Trophoblast cell (in vitro differentiated cells and primary cell): Measurements from ENCODE around the gene TNFAIP2.
A peak's percentile ranks its signal among the peaks of the same experiment; 100 is the strongest.

Source experiments
- DNase-seq, 2 donors: peaks; one replicate each; pipeline ENCODE4 v3.0.0-alpha.2; 2016
- H2AFZ ChIP-seq: 2 replicates; pipeline ENCODE4 v1.6.1; 2013; ENCODE audit warnings: low read length, moderate library complexity, mild to moderate bottlenecking; ENCODE audit not compliant: insufficient read depth, poor library complexity
- H2AK5ac ChIP-seq: 2 replicates; pipeline ENCODE4 v1.6.1; 2013; ENCODE audit warnings: mild to moderate bottlenecking, low read length
- H2BK120ac ChIP-seq: 2 replicates; pipeline ENCODE4 v1.6.1; 2013; ENCODE audit warnings: low read length, mild to moderate bottlenecking, moderate library complexity; ENCODE audit not compliant: insufficient read depth, poor library complexity
- H2BK12ac ChIP-seq: 2 replicates; pipeline ENCODE4 v1.6.1; 2013; ENCODE audit warnings: mild to moderate bottlenecking, low read length, moderate library complexity
- H2BK5ac ChIP-seq: 2 replicates; pipeline ENCODE4 v1.6.1; 2013; ENCODE audit warnings: low read length, low read depth, moderate library complexity, mild to moderate bottlenecking; ENCODE audit not compliant: poor library complexity
- H3K14ac ChIP-seq: 2 replicates; pipeline ENCODE4 v1.6.1; 2013; ENCODE audit warnings: mild to moderate bottlenecking, low read length
- H3K18ac ChIP-seq: 2 replicates; pipeline ENCODE4 v1.6.1; 2013; ENCODE audit warnings: mild to moderate bottlenecking, low read length
- H3K23ac ChIP-seq: 2 replicates; pipeline ENCODE4 v1.6.1; 2013; ENCODE audit warnings: low read length
- H3K27ac ChIP-seq: 2 replicates; pipeline ENCODE4 v1.5.1; 2013; ENCODE audit warnings: low read depth, mild to moderate bottlenecking, inconsistent platforms, low read length, moderate library complexity
- H3K27me3 ChIP-seq: 2 replicates; pipeline ENCODE4 v1.6.1; 2013; ENCODE audit warnings: inconsistent platforms, mild to moderate bottlenecking, low read length, moderate library complexity; ENCODE audit not compliant: insufficient read depth
- H3K36me3 ChIP-seq, 2 experiments: 1 replicate in 1 of 2; 2 replicates in 1 of 2; pipeline ENCODE4 v1.6.1; 2013; ENCODE audit warnings: low read length in 2 of 2, mild to moderate bottlenecking in 2 of 2, moderate library complexity in 1 of 2; ENCODE audit not compliant: insufficient read depth in 2 of 2, control insufficient read depth in 1 of 2
- H3K4ac ChIP-seq: 2 replicates; pipeline ENCODE4 v1.6.1; 2013; ENCODE audit warnings: low read depth, mild to moderate bottlenecking, low read length, moderate library complexity
- H3K4me1 ChIP-seq, 2 experiments: 1 replicate in 1 of 2; 2 replicates in 1 of 2; pipeline ENCODE4 v1.6.1; 2013; ENCODE audit warnings: low read length in 2 of 2, mild to moderate bottlenecking in 2 of 2, moderate library complexity in 1 of 2; ENCODE audit not compliant: insufficient read depth in 2 of 2, control insufficient read depth in 1 of 2
- H3K4me2 ChIP-seq: 2 replicates; pipeline ENCODE4 v1.6.1; 2013; ENCODE audit warnings: inconsistent platforms, mild to moderate bottlenecking, low read length, moderate library complexity
- H3K4me3 ChIP-seq: 2 replicates; pipeline ENCODE4 v1.5.1; 2013; ENCODE audit warnings: mild to moderate bottlenecking, low read depth, low read length, inconsistent platforms
- H3K79me1 ChIP-seq: one replicate; pipeline ENCODE4 v1.6.1; 2013; ENCODE audit warnings: low read length
- H3K79me2 ChIP-seq: 2 replicates; pipeline ENCODE4 v1.6.1; 2013; ENCODE audit warnings: low read length, mild to moderate bottlenecking; ENCODE audit not compliant: control insufficient read depth, insufficient read depth, poor library complexity
- H3K9ac ChIP-seq: 2 replicates; pipeline ENCODE4 v1.6.1; 2013; ENCODE audit warnings: mild to moderate bottlenecking, low read length
- H3K9me3 ChIP-seq: 2 replicates; pipeline ENCODE4 v1.6.1; 2013; ENCODE audit warnings: low read depth, mild to moderate bottlenecking, control low read depth, inconsistent platforms, low read length; ENCODE audit not compliant: insufficient read depth
- H4K12ac ChIP-seq: 2 replicates; pipeline ENCODE4 v1.6.1; 2013; ENCODE audit warnings: low read depth, mild to moderate bottlenecking, low read length, moderate library complexity
- H4K8ac ChIP-seq: 2 replicates; pipeline ENCODE4 v1.6.1; 2013; ENCODE audit warnings: low read depth, mild to moderate bottlenecking, low read length, moderate library complexity
- H4K91ac ChIP-seq: one replicate; pipeline ENCODE4 v1.6.1; 2013; ENCODE audit warnings: low read depth, mild to moderate bottlenecking, low read length, moderate library complexity
- WGBS: extraction: QIAGEN DNeasy Blood & Tissue Kit; methylation state at CpG from one replicate; pipeline ENCODE4 v1.1.7; 2013; ENCODE audit warnings: missing lambda C conversion rate; ENCODE audit not compliant: insufficient read length, insufficient coverage; ENCODE audit errors: extremely low coverage; 5-methylcytosine and 5-hydroxymethylcytosine counted together

The TNFAIP2 gene

DNA sequence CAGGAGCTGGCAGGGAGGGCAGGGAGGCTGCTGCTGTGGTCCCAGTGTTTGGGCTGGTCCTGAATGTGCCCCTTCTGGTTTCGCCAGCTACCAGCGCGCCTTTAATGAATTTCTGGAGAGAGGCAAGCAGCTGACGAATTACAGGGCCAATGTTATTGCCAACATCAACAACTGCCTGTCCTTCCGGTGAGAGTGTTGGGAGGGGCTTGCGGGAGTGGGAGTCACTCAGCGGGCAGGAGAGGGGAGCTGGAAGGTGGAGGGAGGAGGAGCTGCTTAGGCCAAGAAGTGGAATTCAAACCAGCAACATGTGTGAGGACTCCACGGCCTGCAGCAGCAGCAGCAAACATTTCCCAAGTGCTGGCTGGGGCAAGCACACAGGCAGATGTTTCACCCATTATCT, 7.7 kb downstream of the TNFAIP2 start:
- Histone ChIP-seq H3K14ac (no peak overlapping the region), H4K12ac (no peak overlapping the region), H2AK5ac (peak overlapping the region; percentile 16), H3K36me3 (peaks cover 8 to 9% of the 10 kb centered on the region in 2 experiments), H2AFZ (no peak overlapping the region), H4K8ac (no peak overlapping the region), H4K91ac (no peak overlapping the region), H3K4me3 (no peak overlapping the region), H2BK5ac (no peak overlapping the region), H3K79me2 (no peaks in the 10 kb centered on the region), H3K79me1 (no peaks in the 10 kb centered on the region), H3K18ac (no peak overlapping the region), H3K4me1 (peaks cover 21 to 37% of the 10 kb centered on the region in 2 experiments), H3K4ac (no peak overlapping the region), H3K23ac (no peak overlapping the region), H3K27ac (no peak overlapping the region), H2BK12ac (no peak overlapping the region), H3K9ac (no peak overlapping the region), H2BK120ac (no peak overlapping the region), H3K4me2 (no peak overlapping the region), H3K27me3 (peaks cover 3% of the 10 kb centered on the region), H3K9me3 (peaks cover 3% of the 10 kb centered on the region)
- no CpG with 5 or more reads among the region's 8 CpGs for WGBS
- DNase-seq = peak in 1 of 2 donors; percentile 56

DNA sequence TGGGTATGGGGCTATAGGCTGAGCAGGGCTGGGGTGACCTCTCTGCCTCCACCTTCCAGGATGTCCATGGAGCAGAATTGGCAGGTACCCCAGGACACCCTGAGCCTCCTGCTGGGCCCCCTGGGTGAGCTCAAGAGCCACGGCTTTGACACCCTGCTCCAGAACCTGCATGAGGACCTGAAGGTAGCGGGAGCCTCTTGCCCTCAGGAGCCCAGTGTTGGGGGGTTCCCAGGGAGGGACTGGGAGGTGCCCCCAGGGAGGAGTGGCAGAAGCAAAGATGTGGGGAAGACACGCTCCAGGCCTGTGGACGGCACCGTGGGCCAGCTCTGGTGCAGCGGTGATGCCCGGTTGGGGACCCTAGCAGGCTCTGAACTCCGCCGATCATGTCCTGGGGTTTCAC, 8.3 kb downstream of the TNFAIP2 start:
- Histone ChIP-seq H4K91ac (no peak overlapping the region), H3K79me1 (peaks cover under 1% of the 10 kb centered on the region), H2BK12ac (no peak overlapping the region), H2BK120ac (no peak overlapping the region), H4K8ac (no peak overlapping the region), H3K4me2 (no peak overlapping the region), H2BK5ac (no peak overlapping the region), H3K36me3 (peaks cover 8 to 9% of the 10 kb centered on the region in 2 experiments), H3K9me3 (peaks cover 3% of the 10 kb centered on the region), H3K4me3 (no peak overlapping the region), H3K79me2 (no peaks in the 10 kb centered on the region), H3K27ac (no peak overlapping the region), H3K27me3 (no peaks in the 10 kb centered on the region), H3K18ac (no peak overlapping the region), H2AFZ (no peak overlapping the region), H3K14ac (no peak overlapping the region), H3K9ac (no peak overlapping the region), H4K12ac (no peak overlapping the region), H2AK5ac (no peak overlapping the region), H3K4ac (no peak overlapping the region), H3K4me1 (peaks cover 22 to 41% of the 10 kb centered on the region in 2 experiments), H3K23ac (no peak overlapping the region)
- WGBS = no CpG with 5 or more reads among the region's 9 CpGs
- no peak for DNase-seq

DNA sequence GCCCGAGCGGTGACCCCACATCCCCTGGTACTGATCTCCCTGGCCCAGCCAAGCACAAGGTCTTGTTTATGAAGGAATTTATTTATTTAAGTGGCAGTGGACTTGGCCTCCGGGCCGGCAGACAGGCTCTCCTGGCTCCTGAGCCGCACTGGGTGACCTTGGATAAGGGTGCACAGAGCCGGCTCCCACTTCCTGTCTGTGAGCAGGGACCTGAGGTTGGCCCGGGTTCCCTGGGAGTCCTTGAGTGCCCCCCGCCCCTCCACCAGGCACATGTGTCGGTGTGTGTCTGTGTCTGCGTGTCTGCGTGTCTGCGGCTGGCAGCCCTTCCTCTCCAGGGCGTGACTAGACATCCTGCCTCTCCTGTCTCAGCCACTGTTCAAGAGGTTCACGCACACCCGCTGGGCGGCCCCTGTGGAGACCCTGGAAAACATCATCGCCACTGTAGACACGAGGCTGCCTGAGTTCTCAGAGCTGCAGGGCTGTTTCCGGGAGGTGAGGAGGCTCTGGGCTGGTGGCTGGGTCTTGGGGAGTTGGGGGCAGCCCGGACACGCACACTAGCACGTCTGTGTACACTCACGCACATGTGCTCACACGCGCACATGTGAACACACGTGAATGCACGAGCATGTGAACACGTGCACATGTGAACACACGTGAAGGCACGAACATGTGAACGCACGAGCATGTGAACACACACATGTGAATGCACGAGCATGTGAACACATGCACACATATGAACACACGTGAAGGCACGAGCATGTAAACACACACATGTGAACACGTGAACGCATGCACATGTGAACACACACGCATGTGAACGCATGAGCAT, 9.3 kb downstream of the TNFAIP2 start:
- Histone ChIP-seq H3K23ac (no peak overlapping the region), H2AK5ac (no peak overlapping the region), H2BK120ac (no peak overlapping the region), H3K36me3 (peaks cover 8 to 9% of the 10 kb centered on the region in 2 experiments), H3K4me3 (no peak overlapping the region), H3K9me3 (peaks cover 3% of the 10 kb centered on the region), H4K12ac (no peak overlapping the region), H3K4me2 (no peak overlapping the region), H2BK5ac (no peak overlapping the region), H3K27me3 (no peaks in the 10 kb centered on the region), H3K4ac (no peak overlapping the region), H3K4me1 (peaks cover 27 to 42% of the 10 kb centered on the region in 2 experiments), H3K18ac (no peak overlapping the region), H2AFZ (no peak overlapping the region), H2BK12ac (no peak overlapping the region), H4K91ac (no peak overlapping the region), H3K14ac (no peak overlapping the region), H3K79me1 (peaks cover 8% of the 10 kb centered on the region), H3K27ac (no peak overlapping the region), H3K9ac (no peak overlapping the region), H4K8ac (no peak overlapping the region), H3K79me2 (no peaks in the 10 kb centered on the region)
- WGBS = no CpG with 5 or more reads among the region's 39 CpGs
- no peak for DNase-seq

DNA sequence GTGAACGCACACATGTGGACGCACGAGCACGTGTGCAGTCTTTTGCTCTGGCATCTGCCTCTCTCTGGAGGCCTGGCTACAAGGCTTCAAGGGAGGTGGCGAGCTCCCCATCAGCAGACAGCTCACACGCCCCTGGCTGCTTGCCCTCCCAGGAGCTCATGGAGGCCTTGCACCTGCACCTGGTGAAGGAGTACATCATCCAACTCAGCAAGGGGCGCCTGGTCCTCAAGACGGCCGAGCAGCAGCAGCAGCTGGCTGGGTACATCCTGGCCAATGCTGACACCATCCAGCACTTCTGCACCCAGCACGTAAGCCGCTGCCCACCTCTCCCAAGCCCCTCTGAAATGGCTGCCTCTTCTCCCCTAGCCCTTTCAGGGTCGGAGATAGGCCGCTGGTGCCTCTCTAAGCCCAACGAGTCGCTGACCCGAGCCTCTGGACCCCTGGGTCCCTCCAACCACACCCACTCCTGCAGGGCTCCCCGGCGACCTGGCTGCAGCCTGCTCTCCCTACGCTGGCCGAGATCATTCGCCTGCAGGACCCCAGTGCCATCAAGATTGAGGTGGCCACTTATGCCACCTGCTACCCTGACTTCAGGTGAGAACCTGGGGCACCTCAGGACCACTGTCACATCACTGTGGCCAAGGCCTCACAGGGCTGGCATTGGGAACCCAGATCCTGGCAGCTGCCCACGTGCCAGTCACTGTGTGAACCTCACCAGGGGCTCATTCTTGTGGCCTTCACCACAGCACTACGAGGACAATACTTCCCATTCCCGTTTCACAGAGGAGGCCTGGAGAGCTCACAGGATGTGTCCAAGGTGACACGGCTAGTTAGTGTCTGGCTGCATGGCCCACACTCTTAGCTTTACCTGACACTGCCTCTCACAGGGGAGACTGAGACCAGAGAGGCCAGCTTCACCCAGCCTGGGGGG, 10.2 kb downstream of the TNFAIP2 start:
- Histone ChIP-seq H3K23ac (no peak overlapping the region), H2BK5ac (no peak overlapping the region), H2BK120ac (no peak overlapping the region), H4K91ac (no peak overlapping the region), H3K27me3 (no peaks in the 10 kb centered on the region), H4K12ac (no peak overlapping the region), H3K9ac (no peak overlapping the region), H3K4me3 (no peak overlapping the region), H2AFZ (no peak overlapping the region), H3K79me2 (no peaks in the 10 kb centered on the region), H3K9me3 (peaks cover 3% of the 10 kb centered on the region), H4K8ac (no peak overlapping the region), H2BK12ac (no peak overlapping the region), H3K4me2 (no peak overlapping the region), H3K4ac (no peak overlapping the region), H3K4me1 (peaks cover 34 to 51% of the 10 kb centered on the region in 2 experiments), H3K27ac (no peak overlapping the region), H3K36me3 (peaks cover 8 to 9% of the 10 kb centered on the region in 2 experiments), H3K14ac (no peak overlapping the region), H3K18ac (no peak overlapping the region), H3K79me1 (peaks cover 14% of the 10 kb centered on the region), H2AK5ac (no peak overlapping the region)
- no peak for DNase-seq
- WGBS = no CpG with 5 or more reads among the region's 25 CpGs
